GM18909 (cell line): ENCODE measurements around the gene WDR54.
A peak's percentile ranks its signal among the peaks of the same experiment; 100 is the strongest.

Experiments
- ATAC-seq: cut with Tn5 transposase; IDR thresholded peaks from one replicate; pipeline ENCODE4 v1.9.1; 2021; ENCODE audit warnings: mild to moderate bottlenecking; ENCODE audit not compliant: unreplicated experiment, poor library complexity

The WDR54 gene, protein sequence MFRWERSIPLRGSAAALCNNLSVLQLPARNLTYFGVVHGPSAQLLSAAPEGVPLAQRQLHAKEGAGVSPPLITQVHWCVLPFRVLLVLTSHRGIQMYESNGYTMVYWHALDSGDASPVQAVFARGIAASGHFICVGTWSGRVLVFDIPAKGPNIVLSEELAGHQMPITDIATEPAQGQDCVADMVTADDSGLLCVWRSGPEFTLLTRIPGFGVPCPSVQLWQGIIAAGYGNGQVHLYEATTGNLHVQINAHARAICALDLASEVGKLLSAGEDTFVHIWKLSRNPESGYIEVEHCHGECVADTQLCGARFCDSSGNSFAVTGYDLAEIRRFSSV

GRCh38 chr2:74421221-74421870, at the start of gene WDR54, which contains the start of gene C2orf81:
Gene WDR54, plus strand, starts transcription at chr2:74421730. Its CDS starts 424 bp downstream, at chr2:74422154.
Gene C2orf81, minus strand, starts transcription at chr2:74421619. Its CDS starts 59 bp downstream, at chr2:74421560.
- peak; percentile 93 for ATAC-seq

- ATAC-seq, result no peak
Measured at GRCh38 chr2:74372674-74373073, 48.9 kb upstream of the WDR54 start.

GRCh38 chr2:74373221-74373676, 48.3 kb upstream of the WDR54 start:
- ATAC-seq, result no peak

- ATAC-seq, result no peak
Measured at GRCh38 chr2:74373985-74374384, 47.5 kb upstream of the WDR54 start.

DNA sequence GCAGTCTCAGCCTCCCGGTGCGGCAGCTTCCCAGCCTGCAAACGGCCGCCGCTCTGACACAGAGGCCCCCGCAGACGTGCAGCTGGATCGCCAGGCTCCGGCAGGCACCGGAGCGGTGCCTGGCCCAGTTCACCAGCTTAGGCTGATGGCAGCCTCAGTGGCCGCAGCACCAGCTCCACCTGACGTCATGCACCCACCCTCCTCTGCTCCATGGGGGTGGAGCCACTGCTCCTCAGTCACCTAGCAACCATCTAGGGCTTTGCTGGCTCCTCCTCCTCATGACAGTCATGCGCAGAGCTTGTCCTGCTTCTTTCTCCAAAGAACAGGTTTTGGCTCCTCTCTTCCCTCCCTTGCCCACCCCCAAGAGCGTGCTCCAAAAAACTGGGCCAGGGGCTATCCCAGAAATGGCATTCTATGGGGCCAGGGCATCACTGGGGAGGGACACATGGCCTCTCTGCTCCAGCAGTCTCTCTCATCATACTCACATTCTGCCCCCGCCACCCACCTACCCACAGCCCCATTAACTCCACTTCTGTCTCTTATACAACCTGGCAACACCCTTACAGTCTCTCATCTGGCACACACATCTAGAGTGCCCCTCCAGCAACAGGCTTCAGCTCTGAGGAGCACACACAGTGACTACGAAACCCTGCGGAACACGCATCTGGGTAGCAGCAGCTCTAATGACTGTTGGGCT, 46.9 kb upstream of the WDR54 start:
- no peak for ATAC-seq

- ATAC-seq, result no peak
Measured at GRCh38 chr2:74375838-74376237, 45.7 kb upstream of the WDR54 start.

GRCh38 chr2:74378007-74378406, 43.5 kb upstream of the WDR54 start:
- ATAC-seq, result no peak

DNA sequence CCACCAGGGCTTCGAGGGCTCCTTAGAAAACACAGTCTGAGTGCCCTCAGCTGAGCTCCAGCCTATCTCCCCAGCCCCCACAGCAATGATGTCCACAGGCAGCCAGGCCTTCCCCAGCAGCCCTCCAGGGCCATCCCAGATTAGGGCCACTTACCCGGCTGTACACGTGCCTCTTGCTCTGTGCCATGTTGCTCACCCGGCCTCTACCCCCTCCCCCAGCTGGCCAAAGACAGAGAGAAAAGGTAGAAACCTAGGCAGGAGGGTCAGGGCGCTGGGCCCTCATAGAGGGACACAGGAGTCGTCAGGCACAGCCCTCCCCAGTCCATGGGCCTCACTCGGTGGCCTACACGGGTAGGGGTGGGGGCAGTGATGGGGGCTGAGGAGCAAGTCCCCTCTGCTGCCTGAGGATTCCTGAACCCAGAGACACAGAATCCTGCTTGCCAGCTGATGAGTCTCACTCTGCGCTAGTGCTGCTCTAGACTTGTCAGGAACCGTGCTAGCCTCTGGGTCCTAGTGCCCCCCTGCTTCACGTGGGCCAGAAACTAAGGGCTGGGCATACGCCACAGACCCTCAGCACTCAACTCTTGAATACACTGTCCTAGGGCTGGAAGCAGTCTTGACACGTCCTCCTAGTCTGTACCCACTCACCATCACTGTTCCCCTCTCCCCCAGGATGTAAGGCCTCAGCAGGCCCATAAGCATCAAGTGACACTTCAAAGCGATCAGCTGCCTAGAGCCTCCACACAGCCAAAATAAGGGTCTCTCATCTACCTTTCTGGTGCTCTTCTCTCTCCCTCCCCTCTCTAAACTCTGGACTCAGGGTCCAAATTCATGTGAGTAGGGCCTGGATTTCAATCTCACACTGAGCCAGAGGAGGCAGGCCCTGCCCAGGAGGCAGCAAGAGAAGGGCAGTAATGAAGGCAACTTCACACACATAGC, 41.4 kb upstream of the WDR54 start, which contains the start of gene DCTN1:
TSS of gene DCTN1 (minus strand) at position 461 of the 939 bp plus-strand sequence. CDS start at position 187, 274 bp downstream.
- peak; percentile 65 for ATAC-seq

DNA sequence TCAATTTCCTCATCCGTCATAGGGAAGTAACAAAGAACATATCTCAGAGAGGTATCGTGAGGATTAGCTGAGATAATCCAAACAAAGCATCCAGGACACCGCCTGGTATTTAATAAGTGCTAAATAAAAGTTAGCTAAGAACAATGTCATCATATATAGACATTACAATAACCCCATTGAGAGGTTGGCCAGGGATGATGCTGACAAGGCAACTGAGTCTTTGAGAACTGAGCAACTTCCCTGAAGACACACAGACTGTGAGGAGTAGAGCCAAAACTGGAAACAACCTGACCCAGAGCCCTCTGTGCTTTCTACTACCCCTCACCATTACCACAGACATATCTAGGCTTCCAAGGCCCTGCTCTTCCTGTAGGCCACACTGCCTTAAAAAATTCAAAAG, 39.8 kb upstream of the WDR54 start:
- no peak for ATAC-seq

DNA sequence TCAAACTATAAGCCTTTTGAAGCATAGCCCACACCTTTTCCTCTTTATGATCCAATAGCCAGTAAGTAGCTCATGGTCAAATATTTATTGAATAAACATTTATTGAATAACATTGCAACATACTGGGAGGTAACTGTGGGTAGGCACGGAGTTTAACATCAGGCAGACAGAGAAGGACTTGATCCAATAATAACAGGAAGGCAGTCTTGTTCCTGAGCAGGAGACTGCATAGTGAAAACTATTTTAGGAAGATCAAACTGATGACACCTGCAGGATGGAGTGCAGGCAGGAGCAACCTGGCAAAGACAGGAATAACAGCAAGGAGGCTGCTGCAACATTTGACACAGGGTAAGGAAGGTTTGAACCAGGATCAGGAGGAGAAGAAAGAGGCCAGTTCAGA, 38.3 kb upstream of the WDR54 start:
- no peak for ATAC-seq

DNA sequence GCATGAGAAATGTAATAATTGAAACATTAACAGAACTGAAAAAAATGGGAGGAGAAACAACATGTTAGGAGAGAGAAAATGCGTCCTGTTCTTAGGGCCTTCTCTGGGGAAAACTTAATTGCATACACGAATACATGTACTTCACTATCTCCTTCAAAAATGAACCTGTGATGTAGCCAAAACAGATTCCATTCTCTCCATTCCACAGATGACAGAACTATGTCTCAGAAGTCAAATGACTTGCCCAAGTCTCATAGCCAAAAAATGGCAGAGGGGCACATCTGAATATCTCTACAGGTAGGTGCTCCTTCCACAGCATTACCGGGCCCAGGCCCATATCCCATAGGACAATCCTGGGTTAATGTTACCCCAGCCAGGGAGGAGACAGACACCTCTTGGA, 37.5 kb upstream of the WDR54 start:
- no peak for ATAC-seq

DNA sequence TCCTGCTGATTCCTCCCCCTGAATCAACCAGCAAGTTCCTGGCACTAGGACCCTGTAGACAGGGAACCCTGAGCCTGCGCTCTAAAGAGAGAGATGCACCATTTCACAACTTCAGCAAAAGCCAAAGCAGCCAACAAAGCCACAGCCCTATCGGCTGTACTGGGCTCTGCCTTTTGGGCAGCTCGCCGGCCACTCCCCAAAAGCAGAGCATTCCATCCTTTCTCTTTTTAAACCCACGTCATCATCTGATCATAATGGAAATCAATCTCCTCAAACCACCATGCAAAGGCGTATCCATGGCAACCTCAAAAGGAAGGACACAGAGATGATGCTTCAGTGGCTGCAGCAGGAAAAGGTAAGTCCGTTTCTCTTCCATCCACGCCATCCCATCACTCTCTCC, 36.1 kb upstream of the WDR54 start:
- ATAC-seq, result no peak

- no peak for ATAC-seq
Measured at GRCh38 chr2:74387346-74387745, 34.2 kb upstream of the WDR54 start.

- no peak for ATAC-seq
Measured at GRCh38 chr2:74390606-74391005, 30.9 kb upstream of the WDR54 start.

GRCh38 chr2:74391209-74391579, 30.3 kb upstream of the WDR54 start:
- ATAC-seq, result peak; percentile 29

DNA sequence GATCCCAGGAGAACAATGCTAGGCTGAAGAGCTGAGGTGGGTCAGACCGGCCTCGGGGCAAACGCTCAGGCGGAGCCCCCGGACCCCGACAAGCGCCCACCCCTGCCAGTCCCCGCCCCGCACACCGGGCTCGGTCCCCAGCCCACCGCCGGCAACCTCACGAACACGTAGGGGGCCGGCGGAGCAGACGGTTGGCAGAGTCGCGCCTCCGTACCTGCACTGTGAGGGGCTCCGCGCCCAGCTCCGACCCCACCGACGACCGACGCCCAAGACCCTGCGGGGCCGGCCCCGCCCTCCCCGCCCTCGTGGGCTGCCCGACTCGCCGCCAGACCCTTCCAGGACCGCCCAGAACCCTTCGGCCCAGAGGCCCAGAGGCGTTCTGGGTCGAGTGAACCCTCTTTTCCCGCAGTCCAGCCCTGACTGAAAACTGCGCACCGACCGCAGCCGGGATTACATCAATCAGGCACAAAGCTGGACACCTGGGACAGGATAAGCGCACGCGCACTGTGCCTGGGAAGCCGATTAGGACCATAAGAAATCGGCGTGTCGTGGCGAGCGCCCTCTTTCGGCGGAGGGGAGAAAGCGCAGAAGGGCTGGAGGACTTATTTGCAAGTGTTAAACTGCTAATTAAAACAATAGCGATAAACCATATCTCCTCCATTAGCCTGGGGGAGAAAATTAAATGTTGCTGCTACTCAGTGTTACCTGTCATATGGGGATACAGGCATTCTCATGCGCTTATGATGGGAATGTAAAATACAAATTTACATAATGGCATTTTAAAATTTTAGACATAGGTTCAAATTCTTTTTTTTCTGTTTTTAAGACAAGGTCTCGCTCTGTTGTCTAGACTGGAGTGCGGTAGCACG, 29.7 kb upstream of the WDR54 start:
- ATAC-seq, result peak; percentile 75

DNA sequence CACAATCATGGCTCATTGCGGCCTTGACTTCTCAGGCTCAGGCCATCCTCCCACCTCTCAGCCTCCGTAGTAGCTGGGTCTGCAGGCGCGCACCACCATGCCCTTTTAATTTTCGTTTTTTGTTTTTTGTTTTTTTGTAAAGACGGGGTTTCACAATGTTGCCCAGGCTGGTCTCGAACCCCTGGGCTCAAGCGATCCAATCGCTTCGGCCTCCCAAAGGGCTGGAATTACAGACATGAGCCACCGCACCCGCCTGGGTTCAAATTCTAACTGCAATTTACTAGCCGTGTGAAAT, 29.1 kb upstream of the WDR54 start:
- ATAC-seq, result no peak

- ATAC-seq, result no peak
Measured at GRCh38 chr2:74393525-74393924, 28.0 kb upstream of the WDR54 start.

DNA sequence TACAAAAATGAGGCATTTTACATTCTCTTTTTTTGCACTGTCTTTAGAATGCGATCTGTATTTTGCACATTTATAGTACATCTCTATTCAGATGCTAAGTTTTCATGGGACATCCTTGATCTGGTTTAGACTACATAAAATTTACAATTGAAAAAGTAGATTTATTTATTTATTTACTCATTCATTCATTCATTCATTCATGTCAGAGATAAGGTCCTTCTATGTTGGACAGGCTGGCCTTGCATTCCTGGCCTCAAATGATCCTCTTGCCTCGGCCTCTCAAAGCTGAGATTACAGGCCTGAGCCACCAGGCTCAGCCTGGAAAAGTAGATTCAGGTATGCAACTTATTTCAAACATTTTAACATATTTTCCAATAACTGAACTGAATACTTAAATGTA, 25.4 kb upstream of the WDR54 start:
- ATAC-seq, result no peak
